ENCODE results near the gene ADAMTS16. TPM values are rescaled to one million over a fixed set of nuclear protein-coding genes. Genes with fewer than 3 reads are reported as not detected.

The ADAMTS16 gene
- total and polyA plus RNA-seq, 8 donors: 0.42 to 3.5 (median 2.2) TPM

- H3K27me3 ChIP-seq: no peaks in the 10 kb centered on the region
- no peak overlapping the region for H3K27ac ChIP-seq
- intact Hi-C loops (cut with DNase I): no loop called here
- FAIRE-seq (no peak), ATAC-seq (no peak), DNase-seq (no peak)
- no peak for TF ChIP-seq CTCF (IDR thresholded peaks at IDR 0.05)
- no peak overlapping the region for H3K4me3 ChIP-seq
- H3K9me3 ChIP-seq: no peaks in the 10 kb centered on the region
- WGBS, 2 donors: 71 to 74% methylated on average over 9 of the region's 9 CpGs
- H3K36me3 ChIP-seq: no peaks in the 10 kb centered on the region
- no peaks in the 10 kb centered on the region for H3K4me1 ChIP-seq
These were observed 186.1 kb downstream of the ADAMTS16 start for GRCh38 chr5:5326115-5326758.

- no peak overlapping the region for H3K4me3 ChIP-seq
- no peak for FAIRE-seq
- WGBS, 2 donors: 81 to 82% methylated on average over 8 of the region's 8 CpGs
- no peak overlapping the region for H3K27ac ChIP-seq
- no peaks in the 10 kb centered on the region for H3K36me3 ChIP-seq
- no peak for DNase-seq
- no peaks in the 10 kb centered on the region for H3K9me3 ChIP-seq
- intact Hi-C loops (cut with DNase I): no loop called here
- H3K27me3 ChIP-seq: no peaks in the 10 kb centered on the region
- H3K4me1 ChIP-seq: no peaks in the 10 kb centered on the region
- no peak for ATAC-seq
- TF ChIP-seq CTCF (IDR thresholded peaks at IDR 0.05): no peak
These were observed 187.0 kb downstream of the ADAMTS16 start for GRCh38 chr5:5327126-5327525.

- ATAC-seq (no peak), FAIRE-seq (no peak), DNase-seq (no peak)
- Histone ChIP-seq H3K27ac (no peak overlapping the region), H3K4me1 (no peaks in the 10 kb centered on the region), H3K9me3 (no peaks in the 10 kb centered on the region), H3K27me3 (no peaks in the 10 kb centered on the region), H3K36me3 (no peaks in the 10 kb centered on the region), H3K4me3 (no peak overlapping the region)
- TF ChIP-seq CTCF (IDR thresholded peaks at IDR 0.05): no peak
- intact Hi-C loops (cut with DNase I): no loop called here
- 82 to 85% methylated on average over 4 of the region's 4 CpGs for WGBS, 2 donors
These were observed 190.8 kb downstream of the ADAMTS16 start for GRCh38 chr5:5330728-5331452.

- Histone ChIP-seq H3K36me3 (no peaks in the 10 kb centered on the region), H3K9me3 (no peaks in the 10 kb centered on the region), H3K27me3 (no peaks in the 10 kb centered on the region), H3K27ac (no peak overlapping the region), H3K4me1 (no peaks in the 10 kb centered on the region), H3K4me3 (no peak overlapping the region)
- TF ChIP-seq CTCF (IDR thresholded peaks at IDR 0.05): no peak
- WGBS, 2 donors: 85 to 89% methylated on average over 6 of the region's 6 CpGs
- FAIRE-seq (no peak), ATAC-seq (no peak), DNase-seq (no peak)
- intact Hi-C loops (cut with DNase I): no loop called here
These were observed 191.7 kb downstream of the ADAMTS16 start for GRCh38 chr5:5331848-5332247.

- Histone ChIP-seq H3K4me1 (no peaks in the 10 kb centered on the region), H3K36me3 (no peaks in the 10 kb centered on the region), H3K9me3 (no peaks in the 10 kb centered on the region), H3K4me3 (no peak overlapping the region), H3K27me3 (no peaks in the 10 kb centered on the region), H3K27ac (no peak overlapping the region)
- intact Hi-C loops (cut with DNase I): no loop called here
- 65 to 66% methylated on average over 4 of the region's 4 CpGs for WGBS, 2 donors
- FAIRE-seq: no peak
- no peak for TF ChIP-seq CTCF (IDR thresholded peaks at IDR 0.05)
- no peak for ATAC-seq
- no peak for DNase-seq
These were observed 192.2 kb downstream of the ADAMTS16 start for GRCh38 chr5:5332287-5332686.
